ENCODE results near the gene DPM3. TPM values are rescaled to one million over a fixed set of nuclear protein-coding genes. Genes with fewer than 3 reads are reported as not detected.
A peak's percentile ranks its signal among the peaks of the same experiment; 100 is the strongest.

DPM3 gene
- total RNA-seq, 1 experiment from 2014 or later = 113 TPM

GRCh38 chr1:155145491-155145890, 5.2 kb upstream of the DPM3 start:
- H3K9me3 ChIP-seq (ENCODE audit: control insufficient read depth in 1 of 2, insufficient read depth in 1 of 2, low read depth in 1 of 2, low read length in 2 of 2) = no peaks in the 10 kb centered on the region
- H3K79me2 ChIP-seq (ENCODE audit: insufficient read depth, low read length) = no peaks in the 10 kb centered on the region
- POLR2A ChIA-PET = no interaction called here
- H2AFZ ChIP-seq (ENCODE audit: low read depth, low read length, poor library complexity, severe bottlenecking) = no peak overlapping the region
- ATAC-seq = no peak
- RAD21 ChIA-PET (ENCODE audit: low non-redundant PET in 1 of 2, low total read pairs in 2 of 2, uncharacterized antibody in 2 of 2, unreplicated experiment in 2 of 2) = no interaction called here
- no peaks in the 10 kb centered on the region for H3K9me2 ChIP-seq (ENCODE audit: insufficient read depth)
- no peak overlapping the region for H3K4me3 ChIP-seq (replicated peaks in 1 of 2; ENCODE audit: low read depth in 1 of 2, low read length in 2 of 2)
- intact Hi-C loops (cut with micrococcal nuclease) = no loop called here
- no peak overlapping the region for H3K4me2 ChIP-seq (ENCODE audit: low read length)
- no peak for DNase-seq (ENCODE audit: low read depth, low spot score)
- no TSS peak for BruUV-seq (replicated peaks)
- H3K36me3 ChIP-seq (ENCODE audit: control insufficient read depth in 1 of 2, insufficient read depth in 2 of 2, low read length in 2 of 2) = no peaks in the 10 kb centered on the region
- H3K27me3 ChIP-seq (ENCODE audit: insufficient read depth, low read length) = no peaks in the 10 kb centered on the region
- no peak overlapping the region for H3K27ac ChIP-seq (ENCODE audit: low read depth, low read length)
- no peak overlapping the region for H3K9ac ChIP-seq (ENCODE audit: low read length)
- TF ChIP-seq SP1 (IDR thresholded peaks at IDR 0.05; ENCODE audit: low read depth) = no peak
- TF ChIP-seq, protein P1, sequence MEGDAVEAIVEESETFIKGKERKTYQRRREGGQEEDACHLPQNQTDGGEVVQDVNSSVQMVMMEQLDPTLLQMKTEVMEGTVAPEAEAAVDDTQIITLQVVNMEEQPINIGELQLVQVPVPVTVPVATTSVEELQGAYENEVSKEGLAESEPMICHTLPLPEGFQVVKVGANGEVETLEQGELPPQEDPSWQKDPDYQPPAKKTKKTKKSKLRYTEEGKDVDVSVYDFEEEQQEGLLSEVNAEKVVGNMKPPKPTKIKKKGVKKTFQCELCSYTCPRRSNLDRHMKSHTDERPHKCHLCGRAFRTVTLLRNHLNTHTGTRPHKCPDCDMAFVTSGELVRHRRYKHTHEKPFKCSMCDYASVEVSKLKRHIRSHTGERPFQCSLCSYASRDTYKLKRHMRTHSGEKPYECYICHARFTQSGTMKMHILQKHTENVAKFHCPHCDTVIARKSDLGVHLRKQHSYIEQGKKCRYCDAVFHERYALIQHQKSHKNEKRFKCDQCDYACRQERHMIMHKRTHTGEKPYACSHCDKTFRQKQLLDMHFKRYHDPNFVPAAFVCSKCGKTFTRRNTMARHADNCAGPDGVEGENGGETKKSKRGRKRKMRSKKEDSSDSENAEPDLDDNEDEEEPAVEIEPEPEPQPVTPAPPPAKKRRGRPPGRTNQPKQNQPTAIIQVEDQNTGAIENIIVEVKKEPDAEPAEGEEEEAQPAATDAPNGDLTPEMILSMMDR (IDR thresholded peaks at IDR 0.05 in 2 of 3, conservative IDR thresholded peaks at IDR 0.05 in 1 of 3; ENCODE audit: borderline replicate concordance in 1 of 3, insufficient read depth in 1 of 3, low read depth in 2 of 3, low read length in 2 of 3) = peak in 1 of 3 experiments; percentile 17; a peak in 2 of 6 replicates
- peaks cover 0 to 3% of the 10 kb centered on the region in 2 experiments; a peak in 2 of 4 replicates for H3K4me1 ChIP-seq (ENCODE audit: control insufficient read depth in 1 of 2, insufficient read depth in 2 of 2, low read length in 2 of 2)
- H4K20me1 ChIP-seq (ENCODE audit: insufficient read depth) = no peaks in the 10 kb centered on the region
- CTCF ChIA-PET = interaction anchor here (1.9 kb wide), 1 partner anchor 61 kb away, joined by 4 read pairs; no protein-coding TSS in a partner anchor

DNA sequence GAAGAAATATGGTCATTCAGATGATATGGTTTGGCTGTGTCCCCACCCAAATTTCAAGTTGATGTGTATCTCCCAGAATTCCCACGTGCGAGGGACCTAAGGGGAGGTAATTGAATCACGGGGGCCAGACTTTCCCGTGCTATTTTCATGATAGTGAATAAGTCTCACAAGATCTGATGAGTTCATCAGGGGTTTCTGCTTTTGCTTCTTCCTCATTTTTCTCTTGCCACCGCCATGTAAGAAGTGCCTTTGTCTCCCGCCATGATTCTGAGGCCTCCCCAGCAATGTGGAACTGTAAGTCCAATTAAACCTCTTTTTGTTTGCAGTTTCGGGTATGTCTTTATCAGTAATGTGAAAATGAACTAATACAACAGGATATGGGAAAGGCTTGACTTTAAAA, 1.4 kb upstream of the DPM3 start:
- Histone ChIP-seq H3K4me2 (ENCODE audit: low read length) (no peak overlapping the region), H3K36me3 (ENCODE audit: control insufficient read depth in 1 of 2, insufficient read depth in 2 of 2, low read length in 2 of 2) (0 out of 4 replicates have a peak, but pooled peaks cover 0 to 2% of the 10 kb centered on the region in 2 experiments), H3K4me3 (replicated peaks in 1 of 2; ENCODE audit: low read depth in 1 of 2, low read length in 2 of 2) (no peak overlapping the region), H3K4me1 (ENCODE audit: control insufficient read depth in 1 of 2, insufficient read depth in 2 of 2, low read length in 2 of 2) (peaks cover 14 to 26% of the 10 kb centered on the region in 2 experiments), H3K79me2 (ENCODE audit: insufficient read depth, low read length) (peaks cover 33% of the 10 kb centered on the region), H4K20me1 (ENCODE audit: insufficient read depth) (no peaks in the 10 kb centered on the region), H3K27ac (ENCODE audit: low read depth, low read length) (no peak overlapping the region), H3K9me3 (ENCODE audit: control insufficient read depth in 1 of 2, insufficient read depth in 1 of 2, low read depth in 1 of 2, low read length in 2 of 2) (no peaks in the 10 kb centered on the region), H2AFZ (ENCODE audit: low read depth, low read length, poor library complexity, severe bottlenecking) (no peak overlapping the region), H3K27me3 (ENCODE audit: insufficient read depth, low read length) (no peaks in the 10 kb centered on the region), H3K9ac (ENCODE audit: low read length) (no peak overlapping the region), H3K9me2 (ENCODE audit: insufficient read depth) (no peaks in the 10 kb centered on the region)
- ChIA-PET POLR2A (no interaction called here), RAD21 (ENCODE audit: low non-redundant PET in 1 of 2, low total read pairs in 2 of 2, uncharacterized antibody in 2 of 2, unreplicated experiment in 2 of 2) (no interaction called here), CTCF (interaction anchor here (1.4 kb wide), 1 partner anchor 50 kb away, joined by 3 read pairs; no protein-coding TSS in a partner anchor)
- intact Hi-C loops (cut with micrococcal nuclease) = no loop called here
- no peak for TF ChIP-seq TCF7L2 (IDR thresholded peaks at IDR 0.05; ENCODE audit: borderline replicate concordance, extremely low read depth, insufficient read depth, insufficient read length)
- no TSS peak for BruUV-seq (replicated peaks)
- ATAC-seq (no peak), DNase-seq (ENCODE audit: low read depth, low spot score) (no peak)

Data from HCT116 (cell line).